NOMO-1 treated with dmso at 0.1 percent for 144 hours (cell line): ENCODE results near the gene TBRG1.

ENCODE experiments used
- DNase-seq: peaks from one replicate; lab custom pipeline; 2025; ENCODE audit not compliant: unreplicated experiment; lab: John Stamatoyannopoulos, UW

TBRG1 gene

GRCh38 chr11:124658501-124658900, 35.8 kb downstream of the TBRG1 start:
- no peak for DNase-seq

DNA sequence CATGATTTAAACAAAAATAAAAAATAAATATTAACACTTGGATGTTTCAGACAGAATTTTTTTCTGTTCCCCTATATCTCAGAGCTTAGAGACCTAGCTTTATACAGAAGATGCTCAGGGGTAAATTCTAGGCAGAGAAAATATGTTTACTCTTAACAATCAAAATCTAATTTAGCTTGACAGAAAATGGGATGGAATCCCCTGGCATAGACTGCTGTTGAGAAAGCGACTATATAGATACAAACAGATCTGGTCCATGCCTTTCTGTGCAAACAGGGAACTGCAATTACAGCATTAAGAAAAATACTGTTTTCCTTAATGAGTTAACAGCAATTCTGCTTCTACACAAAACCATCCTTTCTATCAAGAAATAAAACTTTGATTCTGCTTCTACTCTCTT, 36.3 kb downstream of the TBRG1 start:
- no peak for DNase-seq

DNA sequence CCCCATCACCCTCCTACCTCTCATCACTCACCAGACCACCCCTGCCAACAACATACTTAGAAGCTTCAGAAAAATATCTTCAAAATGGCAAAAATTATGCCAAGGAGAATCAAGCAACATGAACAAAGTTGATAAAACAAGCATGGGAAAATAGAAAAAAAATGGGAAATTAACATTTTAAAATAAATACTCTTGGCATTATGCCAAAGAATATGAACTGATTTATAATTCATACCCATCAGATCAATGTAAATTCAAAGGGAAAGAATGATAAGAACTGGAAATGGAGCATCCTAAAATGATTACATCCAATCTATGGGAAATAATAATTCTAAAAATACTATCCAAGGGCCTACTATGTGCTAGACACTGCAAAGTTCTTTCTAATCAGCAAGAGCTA, 38.9 kb downstream of the TBRG1 start:
- no peak for DNase-seq

- no peak for DNase-seq
Observed at GRCh38 chr11:124662106-124662505, 39.4 kb downstream of the TBRG1 start.

DNA sequence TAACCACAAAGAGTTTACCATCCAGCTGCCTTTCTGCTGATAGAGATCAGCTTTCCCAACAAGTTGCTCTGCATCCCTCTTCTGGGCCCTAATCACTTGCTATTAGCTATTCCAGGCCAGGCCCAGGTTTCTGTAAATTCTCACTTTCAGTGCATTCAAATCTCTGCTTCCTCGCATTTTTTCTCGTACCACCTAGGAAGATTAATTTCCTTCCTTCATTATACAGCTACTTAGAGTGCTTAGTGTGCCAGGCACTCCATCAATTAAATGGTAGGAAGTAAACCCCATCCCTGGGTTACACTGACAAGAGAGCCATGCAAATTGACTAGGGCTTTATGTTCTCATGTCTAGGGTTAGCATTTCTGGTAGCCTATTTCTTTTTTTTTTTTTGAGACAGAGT, 41.2 kb downstream of the TBRG1 start:
- no peak for DNase-seq

- DNase-seq: no peak
Observed at GRCh38 chr11:124667601-124668000, 44.9 kb downstream of the TBRG1 start.

DNA sequence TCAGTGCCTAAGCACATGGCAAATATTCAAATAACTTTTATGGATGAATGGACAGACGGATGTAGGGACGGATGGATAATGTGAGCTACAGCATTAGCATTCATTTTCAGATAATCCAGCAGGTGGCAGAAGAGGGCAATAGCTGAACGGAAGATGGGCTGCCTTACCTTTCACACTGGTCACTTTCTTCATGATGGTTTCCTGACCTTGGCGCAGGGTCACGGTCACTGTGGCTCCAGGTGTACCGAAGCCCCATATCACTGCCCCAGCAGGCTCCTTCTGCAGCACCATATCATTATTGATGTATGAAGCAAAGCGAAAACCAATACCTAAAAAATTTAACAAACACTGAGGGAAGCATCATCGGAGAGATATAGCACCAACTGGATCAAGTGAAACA, 46.5 kb downstream of the TBRG1 start:
- peak; percentile 31 for DNase-seq

DNA sequence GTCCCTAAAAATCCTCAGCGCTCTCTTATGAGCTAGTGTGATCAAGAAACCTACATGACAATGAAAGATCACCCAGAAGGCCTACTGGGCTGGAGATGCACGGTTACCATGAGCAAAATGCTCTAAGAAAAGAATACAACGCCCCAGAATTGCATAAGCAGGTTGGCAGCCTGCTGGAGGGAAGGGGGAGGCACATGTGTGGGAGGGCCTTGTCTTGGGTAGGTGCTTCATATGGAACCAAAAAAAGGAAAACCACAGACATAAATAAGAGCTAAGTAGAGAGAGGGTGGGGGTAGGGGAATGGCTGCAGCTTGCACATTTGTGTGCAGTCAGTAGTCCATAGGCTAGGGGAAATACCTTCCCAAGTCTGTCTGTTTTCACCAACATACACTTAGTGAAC, 48.1 kb downstream of the TBRG1 start:
- DNase-seq: peak; percentile 94

DNA sequence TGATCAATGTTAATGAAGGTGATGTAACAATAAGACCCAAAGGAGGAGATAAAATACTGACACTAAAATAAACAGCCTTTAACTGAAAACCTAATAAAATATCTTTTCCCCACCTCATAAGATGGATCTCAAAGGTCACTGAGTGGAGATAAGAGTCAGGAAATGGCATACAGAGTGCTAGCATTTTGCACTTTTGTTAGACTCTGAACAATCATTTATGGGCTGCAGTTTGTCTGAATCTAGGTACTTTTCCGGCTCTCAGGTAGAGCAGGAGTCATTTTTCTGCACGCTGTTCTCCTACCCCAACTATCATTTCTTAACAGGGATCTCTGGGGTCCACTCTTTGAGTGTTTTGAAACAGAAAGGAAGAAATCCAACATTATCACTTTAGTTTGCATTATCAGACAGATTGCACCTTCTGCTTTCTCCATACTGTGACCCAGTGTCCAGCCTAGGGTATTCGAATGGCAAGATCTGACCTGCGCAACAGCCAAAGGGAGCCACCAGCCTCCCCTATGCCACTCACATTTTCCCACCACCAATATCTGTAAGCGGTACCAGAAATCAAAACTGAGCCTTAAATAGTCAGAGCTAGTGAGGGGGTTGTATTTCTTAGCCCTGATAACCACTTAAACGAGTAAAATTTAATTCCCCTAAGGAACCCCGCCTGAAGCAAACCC, 50.0 kb downstream of the TBRG1 start:
- DNase-seq: no peak

GRCh38 chr11:124673333-124674167, 50.9 kb downstream of the TBRG1 start, which contains the start of the genes SIAE and SPA17:
Gene SIAE, minus strand, starts transcription at chr11:124673739. Its CDS starts 31 bp downstream, at chr11:124673708.
Gene SPA17, plus strand, starts transcription at chr11:124673904. Its CDS starts 1,361 bp downstream, at chr11:124675265.
- DNase-seq: peak; percentile 93

DNA sequence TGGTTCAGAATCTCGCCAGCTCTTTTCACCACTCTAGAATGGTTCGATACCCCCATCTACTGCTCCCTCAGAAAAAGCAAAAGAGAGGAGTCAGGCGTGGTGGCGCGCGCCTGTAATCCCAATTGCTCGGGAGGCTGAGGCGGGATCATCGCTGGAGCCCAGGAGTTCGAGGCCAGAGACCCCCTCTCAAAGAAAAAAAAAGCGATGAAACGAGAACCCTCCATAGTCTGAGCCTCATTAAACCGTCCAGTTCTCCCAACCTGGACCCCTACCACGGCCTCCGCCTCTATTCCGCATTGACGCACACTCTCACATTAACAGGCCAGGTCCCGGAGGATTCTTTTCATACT, 51.5 kb downstream of the TBRG1 start:
- no peak for DNase-seq

DNA sequence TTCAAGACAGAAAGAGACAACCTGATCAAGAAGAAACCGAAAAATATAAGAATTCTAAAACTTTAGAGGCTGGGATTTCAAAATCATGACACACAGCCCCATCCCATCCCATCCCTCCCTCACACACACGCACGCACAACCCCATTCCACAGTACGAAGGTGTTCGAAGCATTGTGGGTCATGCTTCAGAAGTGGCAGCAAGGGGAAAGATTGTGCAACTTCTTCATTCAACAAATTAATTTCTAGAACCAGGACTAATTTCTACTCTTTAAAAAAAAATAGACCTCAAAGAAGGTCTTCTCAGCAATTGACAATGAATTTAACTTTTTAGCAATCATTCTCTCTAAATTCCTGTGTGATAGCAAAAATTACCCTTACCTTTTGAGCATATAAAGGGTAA, 51.9 kb downstream of the TBRG1 start:
- DNase-seq: no peak

- DNase-seq: peak; percentile 14
Observed at GRCh38 chr11:124676386-124676785, 53.7 kb downstream of the TBRG1 start.

GRCh38 chr11:124678416-124678815, 55.8 kb downstream of the TBRG1 start:
- DNase-seq: no peak

DNA sequence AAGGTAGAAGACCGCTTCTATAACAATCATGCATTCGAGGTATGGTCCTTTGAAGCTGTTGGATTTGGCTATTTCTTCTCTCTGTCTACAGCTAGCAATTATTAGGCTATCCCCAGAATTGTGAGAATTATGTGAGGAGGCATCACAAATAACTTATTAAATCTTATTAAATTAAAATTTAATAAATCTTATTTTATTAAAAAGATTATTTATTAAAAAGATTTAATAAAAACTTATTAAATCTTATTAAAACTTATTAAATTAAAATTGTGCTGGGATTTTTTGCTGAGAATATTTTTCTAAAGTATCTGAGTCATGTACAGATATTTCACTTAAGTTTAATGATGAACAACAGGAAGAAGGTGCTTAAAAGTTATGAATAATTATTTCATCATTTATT, 58.8 kb downstream of the TBRG1 start:
- DNase-seq: no peak

GRCh38 chr11:124682443-124682842, 59.8 kb downstream of the TBRG1 start:
- DNase-seq: no peak
